Bronchial epithelial cell (primary cell): ENCODE measurements around the gene MTA1. TPM values are rescaled to one million over a fixed set of nuclear protein-coding genes. Genes with fewer than 3 reads are reported as not detected.

Experiments
- DNase-seq: peaks from one replicate; pipeline ENCODE4 v3.0.0-alpha.2; 2010; ENCODE audit warnings: low read depth
- FAIRE-seq: peaks from 2 replicates; lab custom pipeline; 2011; peaks lifted over from hg19 to GRCh38; lab: Jason Lieb, UNC
- H3K27me3 ChIP-seq: 2 replicates; pipeline ENCODE4 v1.5.1; 2011; ENCODE audit warnings: low read length; ENCODE audit not compliant: control insufficient read depth, insufficient read depth
- H3K36me3 ChIP-seq: 2 replicates; pipeline ENCODE4 v1.5.1; 2011; ENCODE audit warnings: low read length; ENCODE audit not compliant: control insufficient read depth, insufficient read depth
- H3K4me3 ChIP-seq: 2 replicates; pipeline ENCODE4 v1.5.1; 2011; ENCODE audit warnings: mild to moderate bottlenecking, low read depth, low read length, control low read depth
- CTCF ChIP-seq: IDR thresholded peaks from 2 replicates; pipeline ENCODE4 v1.5.1; 2011; ENCODE audit warnings: mild to moderate bottlenecking, moderate library complexity, low read length, control low read depth, inconsistent platforms; ENCODE audit not compliant: insufficient read depth, severe bottlenecking
- total RNA-seq: library from RNA; depleted of rRNA; stranded (reverse); fragments of >200 nt; gene quantifications from 2 replicates; pipeline ENCODE4 v1.2.1, GENCODE V29; 2014

The MTA1 gene
- total RNA-seq, 1 donor from 2014 or later, result 25.5 TPM

GRCh38 chr14:105444859-105445258 lies 25.2 kb downstream of the MTA1 start:
- H3K4me3 ChIP-seq, result no peak overlapping the region
- FAIRE-seq, result no peak
- H3K27me3 ChIP-seq, result no peaks in the 10 kb centered on the region
- no peak for DNase-seq
- peaks cover 26% of the 10 kb centered on the region for H3K36me3 ChIP-seq
- TF ChIP-seq CTCF, result no peak

GRCh38 chr14:105445290-105445689 lies 25.7 kb downstream of the MTA1 start:
- no peak for TF ChIP-seq CTCF
- DNase-seq (no peak), FAIRE-seq (no peak)
- peaks cover 27% of the 10 kb centered on the region for H3K36me3 ChIP-seq
- no peaks in the 10 kb centered on the region for H3K27me3 ChIP-seq
- no peak overlapping the region for H3K4me3 ChIP-seq

GRCh38 chr14:105445901-105446845 lies 26.5 kb downstream of the MTA1 start:
- peaks cover 29% of the 10 kb centered on the region for H3K36me3 ChIP-seq
- no peak overlapping the region for H3K4me3 ChIP-seq
- H3K27me3 ChIP-seq, result no peaks in the 10 kb centered on the region
- no peak for TF ChIP-seq CTCF
- DNase-seq (no peak), FAIRE-seq (no peak)

- TF ChIP-seq CTCF, result no peak
- FAIRE-seq, result no peak
- no peak for DNase-seq
- H3K4me3 ChIP-seq, result no peak overlapping the region
- no peaks in the 10 kb centered on the region for H3K27me3 ChIP-seq
- H3K36me3 ChIP-seq, result peaks cover 31% of the 10 kb centered on the region
Observed at GRCh38 chr14:105446971-105447370, 27.3 kb downstream of the MTA1 start.

- no peaks in the 10 kb centered on the region for H3K27me3 ChIP-seq
- FAIRE-seq (no peak), DNase-seq (no peak)
- no peak overlapping the region for H3K4me3 ChIP-seq
- no peak for TF ChIP-seq CTCF
- H3K36me3 ChIP-seq, result peaks cover 26% of the 10 kb centered on the region
Observed at GRCh38 chr14:105447651-105448640, 28.3 kb downstream of the MTA1 start.
